Activated T-cell treated with anti-CD3 and anti-CD28 coated beads, Interleukin-2, amount 50 U/mL, for 4 hours (primary cell): ENCODE measurements around the gene TEX14. TPM values are rescaled to one million over a fixed set of nuclear protein-coding genes. Genes with fewer than 3 reads are reported as not detected.

ENCODE experiments used
- ATAC-seq, 2 donors: fragments of 200-7000 bp; cut with Tn5 transposase; one replicate each; pipeline ENCODE4 v1.10.0; 2021
- DNase-seq: peaks from one replicate; pipeline ENCODE4 v3.0.0-alpha.2; 2020
- H3K27me3 Mint-ChIP-seq: one replicate; pipeline ENCODE4 v1.8.0; 2021; ENCODE audit warnings: low read depth, mixed read lengths
- H3K36me3 Mint-ChIP-seq: one replicate; pipeline ENCODE4 v1.8.0; 2022; ENCODE audit warnings: mixed read lengths; ENCODE audit not compliant: insufficient read depth
- H3K4me1 Mint-ChIP-seq: one replicate; pipeline ENCODE4 v1.8.0; 2021; ENCODE audit warnings: low read depth, mixed read lengths
- H3K4me3 Mint-ChIP-seq: one replicate; pipeline ENCODE4 v1.8.0; 2021; ENCODE audit warnings: mild to moderate bottlenecking, moderate library complexity, mixed read lengths
- H3K9me3 Mint-ChIP-seq: one replicate; pipeline ENCODE4 v1.8.0; 2021; ENCODE audit warnings: mixed read lengths
- total RNA-seq, 3 donors: library from RNA; stranded (reverse); gene quantifications; one replicate each; pipeline ENCODE4 v1.2.1, GENCODE V29; 2021

TEX14 gene, protein sequence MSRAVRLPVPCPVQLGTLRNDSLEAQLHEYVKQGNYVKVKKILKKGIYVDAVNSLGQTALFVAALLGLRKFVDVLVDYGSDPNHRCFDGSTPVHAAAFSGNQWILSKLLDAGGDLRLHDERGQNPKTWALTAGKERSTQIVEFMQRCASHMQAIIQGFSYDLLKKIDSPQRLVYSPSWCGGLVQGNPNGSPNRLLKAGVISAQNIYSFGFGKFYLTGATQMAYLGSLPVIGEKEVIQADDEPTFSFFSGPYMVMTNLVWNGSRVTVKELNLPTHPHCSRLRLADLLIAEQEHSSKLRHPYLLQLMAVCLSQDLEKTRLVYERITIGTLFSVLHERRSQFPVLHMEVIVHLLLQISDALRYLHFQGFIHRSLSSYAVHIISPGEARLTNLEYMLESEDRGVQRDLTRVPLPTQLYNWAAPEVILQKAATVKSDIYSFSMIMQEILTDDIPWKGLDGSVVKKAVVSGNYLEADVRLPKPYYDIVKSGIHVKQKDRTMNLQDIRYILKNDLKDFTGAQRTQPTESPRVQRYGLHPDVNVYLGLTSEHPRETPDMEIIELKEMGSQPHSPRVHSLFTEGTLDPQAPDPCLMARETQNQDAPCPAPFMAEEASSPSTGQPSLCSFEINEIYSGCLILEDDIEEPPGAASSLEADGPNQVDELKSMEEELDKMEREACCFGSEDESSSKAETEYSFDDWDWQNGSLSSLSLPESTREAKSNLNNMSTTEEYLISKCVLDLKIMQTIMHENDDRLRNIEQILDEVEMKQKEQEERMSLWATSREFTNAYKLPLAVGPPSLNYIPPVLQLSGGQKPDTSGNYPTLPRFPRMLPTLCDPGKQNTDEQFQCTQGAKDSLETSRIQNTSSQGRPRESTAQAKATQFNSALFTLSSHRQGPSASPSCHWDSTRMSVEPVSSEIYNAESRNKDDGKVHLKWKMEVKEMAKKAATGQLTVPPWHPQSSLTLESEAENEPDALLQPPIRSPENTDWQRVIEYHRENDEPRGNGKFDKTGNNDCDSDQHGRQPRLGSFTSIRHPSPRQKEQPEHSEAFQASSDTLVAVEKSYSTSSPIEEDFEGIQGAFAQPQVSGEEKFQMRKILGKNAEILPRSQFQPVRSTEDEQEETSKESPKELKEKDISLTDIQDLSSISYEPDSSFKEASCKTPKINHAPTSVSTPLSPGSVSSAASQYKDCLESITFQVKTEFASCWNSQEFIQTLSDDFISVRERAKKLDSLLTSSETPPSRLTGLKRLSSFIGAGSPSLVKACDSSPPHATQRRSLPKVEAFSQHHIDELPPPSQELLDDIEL (N-terminal part only)
- total RNA-seq, result under 1 TPM; 0.20 to 0.43 (median 0.29) TPM

- no peaks in the 10 kb centered on the region for H3K27me3 Mint-ChIP-seq
- H3K4me1 Mint-ChIP-seq, result peaks cover 22% of the 10 kb centered on the region
- no peak for ATAC-seq
- no peaks in the 10 kb centered on the region for H3K9me3 Mint-ChIP-seq
- peaks cover 3% of the 10 kb centered on the region for H3K36me3 Mint-ChIP-seq
- no peak for DNase-seq
- peak within 1 kb of the TSS; percentile 98 for H3K4me3 Mint-ChIP-seq
These were observed at the start of gene TEX14 for GRCh38 chr17:58691701-58692238. TSS of gene TEX14 (minus strand) at chr17:58692045. CDS start at chr17:58652001, 40,044 bp downstream.

DNA sequence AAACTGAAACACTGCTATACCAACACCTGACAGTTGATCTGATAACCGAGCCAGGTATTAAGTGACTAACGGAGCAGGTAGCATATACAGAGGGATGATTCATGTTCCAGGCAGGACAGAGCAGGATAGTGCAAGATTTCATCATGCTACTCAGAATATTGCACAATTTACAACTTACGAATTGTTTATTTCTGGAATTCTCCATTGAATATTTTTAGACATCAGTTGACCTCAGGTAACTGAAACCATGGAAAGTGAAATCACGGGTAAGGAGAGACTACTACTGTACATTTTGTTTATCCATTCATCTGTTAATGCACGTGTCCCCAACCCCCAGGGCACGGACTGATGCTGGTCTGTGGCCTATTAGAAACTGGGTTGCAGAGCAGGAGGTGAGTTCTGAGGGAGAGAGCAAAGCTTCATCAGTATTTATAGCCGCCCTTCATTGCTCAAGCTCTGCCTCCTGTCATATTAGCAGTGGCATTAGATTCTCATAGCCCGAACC is 49.3 kb upstream of the TEX14 start:
- ATAC-seq, result no peak
- H3K4me3 Mint-ChIP-seq, result no peak overlapping the region
- H3K9me3 Mint-ChIP-seq, result no peaks in the 10 kb centered on the region
- no peaks in the 10 kb centered on the region for H3K36me3 Mint-ChIP-seq
- H3K27me3 Mint-ChIP-seq, result no peaks in the 10 kb centered on the region
- no peaks in the 10 kb centered on the region for H3K4me1 Mint-ChIP-seq
- DNase-seq, result no peak

GRCh38 chr17:58734811-58735210 is 43.0 kb upstream of the TEX14 start:
- no peak for ATAC-seq
- Mint-ChIP-seq H3K9me3 (no peaks in the 10 kb centered on the region), H3K4me1 (no peaks in the 10 kb centered on the region), H3K27me3 (no peaks in the 10 kb centered on the region), H3K4me3 (no peak overlapping the region), H3K36me3 (peaks cover 5% of the 10 kb centered on the region)
- no peak for DNase-seq

DNA sequence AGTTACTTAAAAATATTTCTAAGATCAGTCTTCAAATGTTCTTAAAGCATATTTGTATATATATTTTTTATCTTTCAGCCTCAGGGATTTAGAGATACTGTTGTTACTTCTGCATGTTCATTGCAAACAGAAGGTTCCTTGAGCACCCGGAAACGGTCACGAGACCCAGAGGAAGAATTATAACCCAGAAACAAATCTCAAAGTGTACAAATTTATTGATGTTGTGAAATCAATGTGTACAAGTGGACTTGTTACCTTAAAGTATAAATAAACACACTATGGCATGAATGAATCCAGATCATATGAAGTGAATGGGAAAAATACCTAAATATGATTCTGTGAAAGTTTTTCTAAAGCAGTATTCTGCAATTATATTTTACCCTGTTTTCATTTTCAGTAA is 42.2 kb upstream of the TEX14 start:
- ATAC-seq (no peak), DNase-seq (no peak)
- Mint-ChIP-seq H3K9me3 (no peaks in the 10 kb centered on the region), H3K27me3 (no peaks in the 10 kb centered on the region), H3K4me3 (no peak overlapping the region), H3K4me1 (no peaks in the 10 kb centered on the region), H3K36me3 (peaks cover 5% of the 10 kb centered on the region)

DNA sequence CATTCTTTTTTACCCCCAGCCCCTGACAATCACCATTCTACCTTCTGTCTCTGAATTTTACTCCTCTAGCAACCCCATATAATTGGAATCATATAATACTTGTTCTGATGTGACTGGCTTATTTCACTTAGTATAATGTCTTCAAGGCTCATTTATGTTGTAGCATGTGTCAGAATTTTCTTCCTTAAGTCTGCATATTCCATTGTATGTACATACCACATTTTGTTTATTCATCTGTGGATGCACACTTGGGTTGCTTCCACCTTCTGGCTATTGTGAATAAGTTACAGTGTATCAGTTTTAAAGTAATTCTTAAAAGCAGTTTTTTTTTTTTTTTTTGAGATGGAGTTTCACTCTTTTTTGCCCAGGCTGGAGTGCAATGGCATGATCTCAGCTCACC is 39.1 kb upstream of the TEX14 start:
- H3K36me3 Mint-ChIP-seq, result peaks cover 5% of the 10 kb centered on the region
- H3K4me1 Mint-ChIP-seq, result no peaks in the 10 kb centered on the region
- no peak for DNase-seq
- H3K9me3 Mint-ChIP-seq, result no peaks in the 10 kb centered on the region
- no peak overlapping the region for H3K4me3 Mint-ChIP-seq
- H3K27me3 Mint-ChIP-seq, result no peaks in the 10 kb centered on the region
- ATAC-seq, result no peak

DNA sequence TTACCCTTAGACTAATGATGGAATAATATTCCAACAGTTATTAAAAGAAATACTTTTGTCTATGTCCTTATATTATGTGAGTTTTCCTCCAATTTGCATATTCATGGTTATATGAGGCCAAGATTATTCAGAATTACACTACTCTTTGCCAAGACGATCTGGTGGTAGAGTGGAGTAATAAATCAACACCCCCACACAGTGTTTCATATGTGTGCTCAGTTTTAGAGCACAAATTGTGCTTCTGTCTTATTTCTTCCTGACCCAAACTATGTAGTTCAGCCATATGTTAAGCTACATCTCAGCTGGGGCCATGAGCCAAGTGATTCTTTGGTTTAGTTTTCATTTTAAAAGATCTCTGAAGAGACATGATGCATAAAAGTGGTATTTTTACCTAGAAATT is 37.0 kb upstream of the TEX14 start:
- H3K27me3 Mint-ChIP-seq, result no peaks in the 10 kb centered on the region
- no peak overlapping the region for H3K4me3 Mint-ChIP-seq
- no peaks in the 10 kb centered on the region for H3K9me3 Mint-ChIP-seq
- peaks cover 10% of the 10 kb centered on the region for H3K36me3 Mint-ChIP-seq
- no peaks in the 10 kb centered on the region for H3K4me1 Mint-ChIP-seq
- DNase-seq (no peak), ATAC-seq (no peak)

DNA sequence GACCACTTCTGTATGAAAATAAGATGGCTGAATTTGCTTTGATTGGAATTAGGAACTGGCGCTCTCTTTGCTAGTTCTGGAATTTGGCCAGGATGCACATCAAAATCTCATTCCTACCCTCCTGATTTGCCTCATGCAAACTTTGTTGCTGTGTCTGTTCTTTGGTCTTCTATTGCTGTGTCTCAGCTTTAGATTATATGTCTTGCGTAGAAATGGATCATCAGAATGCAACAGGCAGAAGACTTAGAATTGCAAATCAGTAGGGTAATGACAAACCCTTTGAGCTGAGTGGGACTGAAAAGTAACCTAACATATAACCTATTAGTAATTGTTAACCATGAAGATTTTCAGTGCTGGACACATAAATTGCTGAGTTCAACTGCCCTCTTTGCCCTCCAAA is 30.9 kb upstream of the TEX14 start:
- Mint-ChIP-seq H3K27me3 (no peaks in the 10 kb centered on the region), H3K4me3 (no peak overlapping the region), H3K9me3 (no peaks in the 10 kb centered on the region), H3K36me3 (peaks cover 15% of the 10 kb centered on the region), H3K4me1 (no peaks in the 10 kb centered on the region)
- ATAC-seq (no peak), DNase-seq (no peak)

GRCh38 chr17:58722274-58722673 is 30.4 kb upstream of the TEX14 start:
- H3K9me3 Mint-ChIP-seq, result no peaks in the 10 kb centered on the region
- no peak for DNase-seq
- H3K4me1 Mint-ChIP-seq, result no peaks in the 10 kb centered on the region
- no peak overlapping the region for H3K4me3 Mint-ChIP-seq
- peaks cover 15% of the 10 kb centered on the region for H3K36me3 Mint-ChIP-seq
- no peaks in the 10 kb centered on the region for H3K27me3 Mint-ChIP-seq
- no peak for ATAC-seq

GRCh38 chr17:58710948-58711552 is 19.2 kb upstream of the TEX14 start:
- Mint-ChIP-seq H3K27me3 (no peaks in the 10 kb centered on the region), H3K9me3 (no peaks in the 10 kb centered on the region), H3K36me3 (peaks cover 19% of the 10 kb centered on the region), H3K4me3 (no peak overlapping the region), H3K4me1 (peaks cover 5% of the 10 kb centered on the region)
- DNase-seq (peak; percentile 44), ATAC-seq (no peak)

DNA sequence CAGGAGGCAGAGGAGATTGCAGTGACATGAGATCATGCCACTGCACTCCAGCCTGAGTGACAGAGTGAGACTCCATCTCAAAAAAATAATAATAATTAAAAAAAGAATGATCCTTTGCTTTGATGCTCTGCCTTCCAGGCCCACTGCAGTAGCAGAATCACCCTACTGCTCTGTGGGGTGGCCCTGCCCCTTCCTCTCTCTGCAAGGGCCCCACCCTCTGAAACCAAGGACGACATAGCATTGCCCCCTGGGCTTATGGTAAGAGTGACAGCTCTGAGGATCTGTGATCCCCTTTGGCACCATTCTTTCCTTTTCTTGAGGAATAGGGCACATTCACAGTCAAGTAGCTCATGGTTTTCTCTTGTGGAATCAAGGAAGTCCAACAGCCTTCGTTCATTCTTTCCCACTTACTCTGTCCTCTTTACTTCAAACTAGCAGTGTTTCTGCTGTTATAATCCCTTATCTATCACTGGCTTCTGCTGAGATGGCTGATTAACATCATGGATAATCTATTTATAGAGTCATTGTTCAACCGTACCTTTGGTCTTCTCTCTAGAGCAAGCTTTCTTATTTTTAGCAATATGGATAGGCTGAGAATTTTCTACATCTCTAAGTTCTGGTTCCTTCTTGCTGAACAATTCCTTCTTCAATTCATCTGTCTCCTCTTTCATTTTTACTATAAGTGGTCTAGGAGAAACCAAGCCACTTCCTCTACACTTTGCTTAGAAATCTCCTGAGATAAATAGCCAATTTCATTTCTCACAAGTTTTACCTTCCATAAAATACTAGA is 14.7 kb upstream of the TEX14 start:
- Mint-ChIP-seq H3K27me3 (no peaks in the 10 kb centered on the region), H3K9me3 (no peaks in the 10 kb centered on the region), H3K4me1 (peaks cover 13% of the 10 kb centered on the region), H3K36me3 (peaks cover 23% of the 10 kb centered on the region), H3K4me3 (no peak overlapping the region)
- ATAC-seq (no peak), DNase-seq (no peak)

DNA sequence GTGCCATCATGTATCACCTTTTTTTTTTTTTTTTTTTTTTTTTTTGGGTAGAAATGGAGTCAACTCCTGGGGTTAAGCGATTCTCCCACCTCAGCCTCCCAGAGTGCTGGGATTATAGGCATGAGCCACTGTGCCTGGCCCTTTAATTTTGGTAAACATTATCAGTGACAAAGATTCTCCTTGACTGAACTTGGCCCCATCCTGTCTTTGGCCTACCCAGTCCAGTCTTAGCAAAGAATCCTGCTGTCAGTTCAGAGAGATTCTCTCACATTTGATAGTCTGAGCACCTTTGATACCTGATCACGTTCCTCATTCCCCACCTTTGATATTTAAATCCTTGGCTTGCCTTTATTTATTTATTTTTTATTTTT is 12.1 kb upstream of the TEX14 start:
- DNase-seq (no peak), ATAC-seq (no peak)
- H3K4me1 Mint-ChIP-seq, result peaks cover 13% of the 10 kb centered on the region
- H3K36me3 Mint-ChIP-seq, result peaks cover 19% of the 10 kb centered on the region
- no peak overlapping the region for H3K4me3 Mint-ChIP-seq
- H3K9me3 Mint-ChIP-seq, result no peaks in the 10 kb centered on the region
- no peaks in the 10 kb centered on the region for H3K27me3 Mint-ChIP-seq

- no peaks in the 10 kb centered on the region for H3K27me3 Mint-ChIP-seq
- ATAC-seq (no peak), DNase-seq (no peak)
- H3K36me3 Mint-ChIP-seq, result peaks cover 19% of the 10 kb centered on the region
- no peak overlapping the region for H3K4me3 Mint-ChIP-seq
- H3K4me1 Mint-ChIP-seq, result peaks cover 13% of the 10 kb centered on the region
- no peaks in the 10 kb centered on the region for H3K9me3 Mint-ChIP-seq
These were observed 11.5 kb upstream of the TEX14 start for GRCh38 chr17:58703137-58703915.
